ENCODE data around the gene RNF19B.

Gene RNF19B

DNA sequence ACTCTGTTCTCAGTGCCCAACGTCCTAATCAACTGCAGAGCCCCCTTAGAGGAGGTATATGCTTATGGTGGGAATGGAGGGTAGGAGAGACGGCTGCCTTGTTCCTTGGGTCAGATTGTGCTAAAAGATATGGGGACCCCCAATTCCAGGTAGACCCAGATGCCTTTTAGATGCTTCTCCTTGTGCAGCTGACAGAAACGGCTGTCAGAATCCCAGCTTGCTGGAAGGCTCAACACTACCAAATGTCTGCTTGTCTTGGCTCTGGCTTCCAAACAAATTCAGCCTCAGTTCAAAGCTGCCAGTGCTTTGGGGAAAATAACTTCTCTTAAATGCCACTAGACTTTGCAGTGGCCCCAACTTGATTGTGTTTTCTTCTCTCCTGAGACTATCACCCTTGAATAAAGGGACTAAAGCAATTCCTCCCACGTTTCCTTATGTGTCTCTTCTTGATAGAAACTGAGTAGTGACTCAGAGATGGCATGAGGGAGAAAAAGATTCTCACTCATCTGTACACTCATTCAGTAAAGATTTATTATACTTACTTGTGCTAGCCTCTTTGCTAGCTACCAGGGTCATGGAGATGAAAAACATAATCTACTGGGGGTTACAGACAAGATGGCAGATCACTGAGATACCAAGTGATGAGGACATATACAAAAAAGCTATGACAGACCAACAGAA, 3.4 kb upstream of the RNF19B start:
- DNase-seq (ENCODE audit: low read depth): no peak

DNA sequence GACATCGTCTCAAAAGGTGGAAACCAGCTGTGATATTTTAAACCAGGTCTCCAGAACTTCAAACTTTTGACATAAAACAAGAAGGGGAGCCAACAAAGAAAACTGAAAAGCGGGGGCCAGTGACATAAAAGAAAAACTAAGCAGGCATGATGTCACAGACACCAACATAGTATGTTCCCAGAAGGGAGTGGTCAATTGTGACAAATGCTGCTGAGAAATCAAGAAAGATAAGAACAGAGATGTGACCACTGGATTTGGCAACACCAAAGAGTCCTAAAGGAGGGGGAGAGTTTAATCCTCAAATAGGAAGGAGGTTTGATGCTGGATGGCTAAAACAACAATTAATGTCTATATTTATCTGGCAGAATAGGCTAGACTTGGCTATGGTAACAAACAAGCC, 2.3 kb upstream of the RNF19B start:
- no peak for DNase-seq (ENCODE audit: low read depth)

DNA sequence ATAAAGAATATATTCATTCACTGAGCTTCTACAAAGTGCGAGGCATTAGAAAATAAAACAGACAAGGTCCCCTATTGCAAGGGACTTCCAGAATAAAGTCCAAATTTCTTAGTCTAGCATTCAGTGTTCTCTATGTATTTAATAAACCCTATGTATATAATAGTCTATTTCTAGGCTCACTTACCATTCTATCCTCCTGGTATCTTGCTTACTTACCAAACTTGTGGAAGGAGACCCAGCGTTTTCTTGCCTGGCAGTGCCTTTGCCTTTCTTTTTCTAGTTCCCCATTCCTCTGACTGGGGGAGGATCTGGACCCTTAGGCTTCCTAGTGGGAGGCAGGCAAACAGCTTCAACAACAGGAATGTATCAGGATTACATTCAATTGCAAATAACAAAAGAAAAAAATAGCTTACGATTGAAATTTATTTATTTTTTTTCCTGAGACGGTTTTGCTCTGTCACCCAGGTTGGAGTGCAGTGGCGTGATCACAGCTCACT, 690 bp upstream of the RNF19B start:
- no peak for DNase-seq (ENCODE audit: low read depth)

DNA sequence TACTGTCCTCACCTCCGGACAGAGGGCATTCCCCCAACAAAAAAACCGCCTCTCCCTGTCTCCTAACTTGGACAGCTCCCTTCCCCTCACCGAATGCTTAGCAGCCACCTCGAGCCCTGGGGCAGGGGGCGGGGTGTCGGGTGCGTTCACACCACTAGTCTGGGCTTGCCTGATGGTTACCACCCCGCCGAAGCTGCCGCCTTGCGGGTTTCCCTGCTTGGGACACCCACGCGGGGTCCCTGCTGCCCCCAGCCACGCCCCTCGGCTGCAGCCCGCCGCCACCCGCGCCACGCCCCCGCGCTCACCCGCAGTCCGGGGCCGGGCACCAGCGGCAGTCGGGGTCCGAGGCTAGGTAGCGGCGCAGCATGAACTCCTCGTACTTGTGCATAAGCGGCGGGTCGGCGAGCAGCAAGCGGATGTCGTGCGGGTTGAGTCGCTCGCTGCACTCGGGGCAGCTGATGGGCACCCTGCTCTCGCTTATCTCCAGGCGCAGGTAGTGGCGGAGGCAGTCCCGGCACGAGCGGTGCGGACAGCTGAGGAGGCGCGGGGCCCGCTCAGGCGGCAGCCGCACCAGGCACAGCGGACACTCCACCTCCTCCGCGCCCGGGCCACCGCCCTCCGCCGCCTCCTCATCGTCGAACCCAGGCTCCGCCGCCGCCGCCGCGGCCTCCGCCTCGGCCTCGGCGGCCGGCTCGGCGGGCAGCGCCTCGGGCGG, 706 bp downstream of the RNF19B start:
- DNase-seq (ENCODE audit: low read depth): peak; percentile 42

DNA sequence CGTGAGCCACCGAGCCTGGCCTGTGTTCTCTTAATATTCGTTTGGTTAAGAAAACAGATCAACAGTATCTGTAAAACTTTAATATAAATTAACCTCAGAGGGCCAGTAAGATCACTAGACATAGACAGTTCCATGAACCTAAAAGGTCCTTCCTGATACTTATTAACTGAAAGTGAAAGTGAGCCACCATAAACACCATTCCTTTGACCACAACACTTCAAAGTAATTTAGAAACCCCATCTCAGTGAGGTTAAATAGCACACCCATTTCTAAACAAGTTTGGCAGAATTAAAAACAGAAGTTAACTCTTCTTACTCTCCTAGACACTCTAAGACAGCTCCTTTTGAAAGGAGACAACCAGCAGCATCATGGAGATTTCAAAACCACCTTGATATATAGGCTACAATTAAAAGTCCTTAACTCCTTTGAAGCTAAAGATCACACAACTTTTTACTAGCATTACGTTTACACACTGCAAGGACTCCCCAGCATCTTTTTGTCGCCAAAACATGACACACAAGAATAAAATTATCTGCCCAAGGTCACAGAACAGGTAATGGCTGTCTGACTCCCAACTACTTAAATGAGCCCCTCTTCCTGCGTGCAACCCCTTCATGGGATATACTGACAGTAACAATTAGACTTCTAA, 2.2 kb downstream of the RNF19B start:
- DNase-seq (ENCODE audit: low read depth): no peak

DNA sequence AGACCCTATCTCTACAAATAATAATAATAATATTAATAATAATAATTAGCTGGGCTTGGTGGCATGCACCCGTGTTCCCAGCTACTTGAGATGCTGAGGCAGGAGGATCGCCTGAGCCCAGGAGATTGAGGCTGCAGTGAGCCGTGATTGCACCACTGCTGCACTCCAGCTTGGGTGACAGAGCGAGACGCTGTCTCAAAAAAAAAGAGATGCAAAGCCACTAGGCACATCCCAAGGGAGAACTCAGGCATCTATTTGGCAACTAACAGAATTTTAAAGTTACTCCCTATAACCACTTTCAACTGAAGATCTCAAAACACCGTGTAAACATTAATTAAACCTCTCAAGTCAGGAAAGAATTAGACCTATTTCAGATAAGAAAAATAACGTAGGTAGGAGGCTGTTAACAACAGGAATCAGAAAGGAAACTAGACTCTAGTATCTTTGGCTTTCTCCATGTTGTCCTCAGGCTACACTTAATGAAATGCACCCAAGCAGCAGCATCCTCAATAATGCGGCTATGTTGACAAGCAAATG, 3.7 kb downstream of the RNF19B start:
- DNase-seq (ENCODE audit: low read depth): no peak

DNA sequence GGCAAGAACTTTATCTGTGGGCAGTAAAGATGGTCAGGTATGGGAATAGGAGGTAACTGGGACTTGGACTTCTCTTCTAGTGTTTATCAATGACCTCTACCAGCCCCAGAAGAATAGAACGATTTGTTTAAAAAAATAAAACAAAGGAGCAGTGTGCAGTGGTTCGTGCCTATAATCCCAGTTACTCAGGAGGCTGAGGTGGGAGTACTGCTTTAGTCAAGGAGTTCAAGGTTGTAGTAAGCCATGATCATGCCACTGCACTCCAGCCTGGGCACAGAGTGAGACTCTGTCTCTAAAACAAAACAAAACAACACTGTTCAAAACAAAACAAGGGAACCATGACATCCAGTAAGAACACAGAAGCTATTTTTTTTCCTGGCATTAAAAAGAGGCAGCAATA, 4.3 kb downstream of the RNF19B start:
- no peak for DNase-seq (ENCODE audit: low read depth)

DNA sequence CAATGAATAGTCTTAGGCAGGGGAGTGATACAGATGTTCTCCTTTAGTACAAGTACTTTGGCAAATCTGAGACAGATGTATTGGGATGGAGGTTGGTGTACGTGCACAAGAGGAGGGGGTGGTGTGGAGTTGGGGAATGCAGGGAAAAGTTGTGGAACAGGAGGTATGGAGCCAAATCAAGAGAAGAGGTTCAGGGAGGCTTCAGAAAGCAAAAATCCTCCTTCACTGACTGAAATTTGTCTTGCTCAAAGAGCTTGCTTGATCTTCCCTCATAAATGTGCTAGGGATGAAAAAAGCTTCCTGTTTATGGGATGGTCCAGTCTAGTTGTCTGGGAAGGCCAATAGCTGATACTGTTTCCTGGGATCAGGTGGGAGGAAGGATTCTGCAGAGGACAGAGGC, 5.8 kb downstream of the RNF19B start:
- no peak for DNase-seq (ENCODE audit: low read depth)

DNA sequence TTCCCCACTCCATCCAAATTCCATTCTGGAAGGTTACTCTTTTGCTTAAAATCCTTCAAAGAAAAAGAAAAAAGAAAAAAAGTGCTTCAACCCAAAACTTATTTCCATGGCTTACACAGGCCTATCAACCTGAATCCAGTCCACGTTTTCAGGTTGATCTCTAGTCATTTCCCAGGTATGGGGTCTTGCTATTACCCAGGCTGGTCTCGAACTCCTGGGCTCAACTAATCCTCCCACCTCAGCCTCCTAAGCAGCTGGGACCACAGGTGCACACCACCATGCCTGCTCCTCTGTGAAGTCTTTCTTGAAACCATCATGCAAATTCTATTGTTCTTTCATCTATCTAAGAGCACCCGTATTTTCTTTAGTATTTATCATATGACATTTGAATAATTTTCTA, 7.6 kb downstream of the RNF19B start:
- DNase-seq (ENCODE audit: low read depth): no peak

DNA sequence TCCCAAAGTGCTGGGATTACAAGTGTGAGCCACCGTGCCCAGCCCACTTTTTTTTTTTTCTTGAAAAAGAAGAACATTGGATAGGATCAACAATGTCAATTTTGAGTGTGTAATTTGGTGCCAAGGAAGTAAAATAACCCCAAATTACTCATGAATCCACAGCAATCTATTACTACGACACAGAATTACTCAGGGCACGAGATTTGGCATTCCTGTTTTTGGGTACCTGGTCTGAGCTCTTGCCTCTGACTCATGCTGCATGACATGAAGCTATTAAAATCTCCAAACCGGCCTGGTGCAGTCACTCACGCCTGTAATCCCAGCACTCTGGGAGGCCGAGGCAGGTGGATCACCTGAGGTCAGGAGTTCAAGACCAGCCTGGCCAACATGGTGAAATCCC, 10.4 kb downstream of the RNF19B start:
- DNase-seq (ENCODE audit: low read depth): no peak

DNA sequence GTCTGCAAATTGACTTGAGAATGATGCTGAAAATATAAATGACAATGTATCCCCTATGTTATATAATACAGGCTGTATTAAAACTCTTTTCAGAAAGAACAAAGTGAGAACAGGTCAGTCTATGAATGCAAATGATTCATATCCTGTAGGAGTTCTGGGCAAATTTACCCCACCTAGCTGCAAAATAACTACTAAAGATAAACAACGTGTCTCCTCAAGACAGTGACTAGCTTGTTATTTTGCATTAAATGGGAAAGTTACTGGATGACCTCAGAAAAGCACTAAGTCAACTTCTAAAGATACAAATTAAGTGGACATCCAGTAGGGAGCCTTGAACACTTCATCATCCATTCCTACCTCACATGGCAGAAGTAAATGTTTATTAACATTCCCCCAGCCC, 11.1 kb downstream of the RNF19B start:
- no peak for DNase-seq (ENCODE audit: low read depth)

DNA sequence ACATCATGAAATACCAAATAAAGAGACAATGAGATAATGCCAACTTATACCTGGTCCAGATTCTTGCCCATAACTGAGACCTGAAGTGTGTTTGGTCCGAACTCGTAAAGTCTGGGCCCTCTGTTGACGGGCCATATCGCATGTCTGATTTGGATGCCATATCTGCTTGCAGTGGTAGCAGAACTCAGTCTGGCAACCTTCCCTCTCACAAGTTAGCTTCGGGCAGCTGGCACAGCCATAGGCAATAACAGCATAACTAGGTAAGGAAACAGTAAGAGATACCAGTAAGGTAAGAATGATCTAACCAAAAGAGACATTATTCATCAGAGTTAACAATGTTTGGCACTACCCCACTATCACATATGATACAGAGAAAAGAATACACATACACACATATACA, 15.1 kb downstream of the RNF19B start:
- DNase-seq (ENCODE audit: low read depth): no peak

DNA sequence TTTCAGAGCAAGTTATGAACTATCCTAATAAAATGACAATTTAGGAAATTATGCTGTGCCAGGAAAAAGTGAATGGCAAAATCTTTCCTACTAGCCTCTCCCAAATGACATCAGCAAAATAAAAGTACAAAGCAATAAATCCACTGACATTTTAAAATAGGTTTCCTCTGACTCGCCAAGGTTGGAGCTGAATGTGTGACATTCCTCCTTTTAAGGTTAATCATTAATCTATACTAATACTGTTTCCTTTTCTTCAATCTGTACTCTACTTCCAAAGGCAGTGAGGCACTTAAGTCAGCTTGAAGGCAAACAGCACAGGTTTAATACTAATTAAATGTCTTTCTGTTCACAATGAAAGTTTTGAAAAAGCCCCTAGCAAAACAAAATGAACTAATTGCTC, 15.7 kb downstream of the RNF19B start:
- no peak for DNase-seq (ENCODE audit: low read depth)

DNA sequence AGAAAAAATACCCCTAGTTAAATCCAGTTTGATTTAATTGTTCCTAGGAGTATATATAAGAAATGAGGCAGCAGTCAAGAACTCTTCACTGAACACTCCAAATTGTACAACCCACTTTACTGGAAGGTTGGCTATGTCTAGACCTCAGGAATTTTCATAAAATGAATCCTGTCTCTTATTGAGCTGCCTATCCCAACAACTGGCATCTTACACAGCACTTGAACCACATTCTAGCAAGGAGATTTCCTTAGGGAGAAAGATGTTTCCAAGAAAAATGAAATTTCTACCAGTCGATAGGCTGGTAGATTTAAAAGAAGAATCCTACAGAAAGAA, 16.3 kb downstream of the RNF19B start:
- no peak for DNase-seq (ENCODE audit: low read depth)

DNA sequence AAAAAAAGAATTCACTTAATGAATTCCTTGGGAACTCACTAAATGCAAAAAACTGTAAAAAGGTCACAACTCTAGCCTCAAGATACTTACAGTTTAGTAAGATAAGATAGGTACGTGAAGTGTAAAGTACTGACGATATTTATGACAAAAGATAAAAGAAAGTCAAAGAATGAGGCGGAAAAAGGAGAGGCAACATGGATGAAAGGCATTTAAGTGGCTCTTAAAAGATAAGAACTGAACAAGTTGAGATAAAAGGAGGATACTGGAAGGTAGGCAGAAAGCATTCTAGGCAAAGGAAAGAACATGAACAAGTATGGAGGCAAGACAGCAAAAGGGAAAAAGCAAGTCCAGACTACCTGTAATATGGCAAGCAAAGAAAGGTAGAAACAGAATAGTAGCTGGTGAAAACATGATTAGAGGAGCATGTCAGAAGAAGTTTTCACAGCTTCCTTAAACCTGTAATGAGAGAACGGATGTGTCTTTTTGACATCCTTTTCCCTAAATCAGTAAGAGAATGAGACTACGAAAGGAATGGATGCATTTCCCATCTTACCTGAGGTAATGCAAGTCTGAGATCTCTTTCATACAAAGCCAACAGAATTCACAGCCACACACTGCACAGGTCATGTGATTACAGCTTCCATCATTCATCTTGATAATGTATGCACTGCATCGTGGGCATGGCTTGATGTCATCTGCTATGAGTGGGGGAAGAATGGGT, 16.8 kb downstream of the RNF19B start:
- DNase-seq (ENCODE audit: low read depth): no peak

DNA sequence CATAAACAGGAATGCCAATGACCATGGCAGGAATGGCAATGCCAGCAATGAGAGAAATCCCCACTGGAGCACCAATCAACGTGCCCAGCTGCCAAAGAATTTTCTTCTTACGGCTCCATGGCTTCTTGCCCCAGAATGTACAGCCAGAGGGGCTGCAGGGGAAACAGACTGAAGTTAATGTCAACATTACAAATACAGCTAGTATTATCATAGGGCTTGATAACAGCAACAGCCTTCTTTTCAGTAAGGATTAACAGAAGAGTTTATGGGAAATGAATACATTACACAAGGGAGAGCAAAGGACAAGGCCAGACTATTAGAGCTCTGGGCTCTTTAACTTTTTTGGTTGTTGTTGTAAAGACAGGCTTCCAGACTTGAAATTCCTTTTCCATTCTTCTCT, 18.2 kb downstream of the RNF19B start:
- DNase-seq (ENCODE audit: low read depth): no peak

DNA sequence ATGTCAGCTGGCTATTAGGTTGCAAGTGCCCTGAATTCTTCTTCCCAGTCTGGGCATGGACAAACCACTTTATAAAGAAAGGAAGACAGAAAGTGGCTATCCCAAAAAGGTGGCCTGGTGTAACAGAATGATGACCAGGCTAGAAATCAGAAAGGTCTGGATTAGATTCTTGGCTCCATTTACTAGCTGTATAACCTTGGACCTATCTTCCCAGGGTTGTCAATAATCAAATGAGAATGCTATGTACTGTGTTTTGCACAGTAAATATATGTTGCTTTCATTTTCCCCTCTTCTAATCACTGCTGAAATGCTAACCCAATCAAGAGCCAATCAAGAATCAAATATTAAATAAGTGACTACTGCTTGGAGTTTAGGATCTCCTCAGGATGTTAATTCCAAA, 20.4 kb downstream of the RNF19B start:
- no peak for DNase-seq (ENCODE audit: low read depth)

DNA sequence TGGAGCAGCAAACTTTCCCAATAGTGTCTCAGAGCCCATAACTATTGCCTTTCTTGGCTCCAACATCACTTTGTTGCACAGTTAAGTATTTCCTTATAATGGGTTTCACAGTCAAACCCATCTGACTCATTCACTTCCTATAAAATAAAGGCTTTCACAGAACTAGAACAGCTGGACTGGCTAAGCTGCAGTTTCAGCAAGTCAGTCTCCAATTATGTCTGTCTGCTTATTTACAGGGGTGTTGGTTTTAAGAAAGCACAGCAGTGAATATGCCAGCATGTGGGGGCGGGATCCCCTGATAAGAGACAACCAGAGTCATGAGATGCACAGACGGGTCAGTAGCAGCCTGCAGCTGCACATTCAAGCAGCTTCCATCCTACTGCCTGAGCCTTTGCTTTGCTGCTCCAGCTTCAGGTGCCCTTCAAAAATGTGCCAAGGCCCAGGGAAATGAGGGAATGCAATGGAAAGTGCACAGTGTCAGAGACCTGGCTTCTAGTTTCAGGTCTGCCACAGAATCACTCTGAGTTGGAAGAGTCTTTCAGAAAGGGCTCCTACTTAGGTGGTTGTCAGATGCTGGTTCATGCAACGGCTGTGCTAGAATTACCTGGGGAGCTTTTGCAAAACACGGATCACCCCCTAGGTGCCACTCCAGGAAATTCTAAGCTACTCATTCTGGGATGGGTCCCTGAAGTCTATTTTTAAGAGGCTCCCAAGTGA, 24.8 kb downstream of the RNF19B start:
- DNase-seq (ENCODE audit: low read depth): no peak

DNA sequence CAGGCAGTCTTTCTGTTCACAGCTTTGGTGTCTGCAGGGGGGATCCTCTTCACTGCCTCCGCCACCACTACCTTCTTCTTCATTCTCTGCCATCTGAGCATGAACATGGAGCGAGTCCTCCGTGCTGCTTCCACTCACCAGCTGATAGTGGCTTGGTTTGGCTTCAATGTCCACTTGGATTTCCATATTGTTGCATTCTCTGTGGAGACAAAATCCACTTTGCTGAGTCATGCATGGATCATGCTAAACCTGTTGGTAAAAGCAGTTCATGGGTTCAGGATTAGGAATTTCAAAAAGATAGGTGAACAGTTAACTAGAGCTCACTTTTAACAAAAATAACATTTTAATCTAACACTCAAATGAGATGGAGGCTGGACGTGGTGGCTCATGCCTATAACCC, 27.5 kb downstream of the RNF19B start:
- DNase-seq (ENCODE audit: low read depth): no peak

DNA sequence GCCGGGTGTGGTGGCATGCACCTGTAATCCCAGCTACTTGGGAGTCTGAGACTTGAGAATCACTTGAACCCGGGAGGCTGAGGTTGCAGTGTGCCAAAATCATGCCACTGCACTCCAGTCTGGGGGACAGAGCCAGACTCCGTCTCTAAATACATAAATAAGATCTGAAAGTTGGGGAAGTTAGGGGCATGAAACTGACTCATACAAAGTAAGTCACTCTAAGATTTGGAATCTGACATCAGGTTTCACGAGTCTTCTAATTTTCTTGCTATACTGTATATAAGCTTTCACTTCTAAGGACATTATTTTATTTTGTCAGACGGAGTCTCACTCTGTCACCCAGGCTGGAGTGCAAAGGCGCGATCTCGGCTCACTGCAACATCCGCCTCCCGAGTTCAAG, 30.1 kb downstream of the RNF19B start:
- no peak for DNase-seq (ENCODE audit: low read depth)

DNA sequence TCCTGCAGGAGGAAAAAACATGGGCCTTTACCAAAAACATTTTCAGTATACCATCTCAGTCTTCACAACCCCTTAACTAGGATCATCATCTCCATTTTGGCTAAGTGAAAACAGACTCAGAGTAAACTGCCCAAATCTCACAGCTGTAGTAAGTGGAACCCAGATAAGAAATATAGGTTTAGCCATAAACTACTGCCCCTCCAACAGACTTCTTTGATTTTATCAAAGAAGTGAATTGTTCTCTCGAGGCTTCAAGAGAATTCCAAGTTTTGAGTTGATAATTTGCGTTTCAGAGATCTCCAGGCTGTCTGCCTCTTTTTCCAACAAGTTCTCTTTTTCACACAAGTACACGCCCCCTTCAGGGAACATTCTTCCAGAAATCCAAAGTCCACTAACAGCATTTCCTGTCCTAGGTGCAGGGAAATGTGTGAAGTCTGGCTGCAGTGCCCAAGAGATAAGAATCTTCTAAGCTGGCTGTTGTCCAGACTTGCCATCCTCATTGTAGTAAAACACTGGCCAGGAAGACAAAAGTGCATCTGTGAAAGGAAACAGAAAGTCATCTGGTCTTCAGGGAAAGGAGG, 30.8 kb downstream of the RNF19B start:
- no peak for DNase-seq (ENCODE audit: low read depth)

DNA sequence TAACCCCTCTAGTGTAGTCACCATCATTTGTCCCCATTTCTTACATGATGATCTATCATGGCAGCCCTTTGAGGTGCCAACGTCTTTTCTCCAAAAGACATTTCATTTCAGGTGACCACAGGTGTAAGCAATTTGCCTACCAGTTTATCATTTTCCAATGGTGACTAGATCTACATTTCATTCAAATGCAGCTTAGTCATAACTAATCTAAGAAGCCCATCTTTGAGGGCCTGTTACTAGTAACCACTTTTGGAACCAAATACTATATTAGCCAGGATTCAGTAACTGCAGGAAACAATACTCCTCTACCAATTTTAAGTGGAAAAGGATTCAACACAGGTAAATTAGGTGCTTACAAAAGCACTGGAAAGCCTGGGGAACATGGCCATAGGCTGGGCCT, 32.8 kb downstream of the RNF19B start:
- no peak for DNase-seq (ENCODE audit: low read depth)

Measured in T-helper 22 cell (primary cell).